NB4 (cell line): ENCODE data around the gene OR6V1.

Experiments used
- DNase-seq: peaks from one replicate; pipeline ENCODE4 v3.0.0; 2010; ENCODE audit warnings: low read depth
- H3K4me3 ChIP-seq: one replicate; pipeline ENCODE4 v1.5.1; 2011; ENCODE audit warnings: mild to moderate bottlenecking, low read depth, low read length, moderate library complexity
- CTCF ChIP-seq: IDR thresholded peaks from one replicate; pipeline ENCODE4 v1.5.1; 2012; ENCODE audit warnings: low read depth, low read length
- MYC ChIP-seq: IDR thresholded peaks from 2 replicates; pipeline ENCODE4 v1.6.1; 2011; ENCODE audit warnings: low read depth, low read length
- POLR2A ChIP-seq: IDR thresholded peaks from 2 replicates; pipeline ENCODE4 v1.6.1; 2011; ENCODE audit warnings: mild to moderate bottlenecking; ENCODE audit not compliant: insufficient read length; ENCODE audit errors: extremely low read depth
- TF ChIP-seq, protein P1 (sequence below): IDR thresholded peaks from 2 replicates; pipeline ENCODE4 v1.6.1; 2011; ENCODE audit warnings: low read depth, low read length

The OR6V1 gene, protein sequence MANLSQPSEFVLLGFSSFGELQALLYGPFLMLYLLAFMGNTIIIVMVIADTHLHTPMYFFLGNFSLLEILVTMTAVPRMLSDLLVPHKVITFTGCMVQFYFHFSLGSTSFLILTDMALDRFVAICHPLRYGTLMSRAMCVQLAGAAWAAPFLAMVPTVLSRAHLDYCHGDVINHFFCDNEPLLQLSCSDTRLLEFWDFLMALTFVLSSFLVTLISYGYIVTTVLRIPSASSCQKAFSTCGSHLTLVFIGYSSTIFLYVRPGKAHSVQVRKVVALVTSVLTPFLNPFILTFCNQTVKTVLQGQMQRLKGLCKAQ

GRCh38 chr7:143052041-143052440 is at the start of gene OR6V1:
OR6V1 (plus strand) TSS chr7:143052341; CDS start chr7:143052341, 0 bp downstream.
- TF ChIP-seq POLR2A = no peak
- TF ChIP-seq, protein P1, sequence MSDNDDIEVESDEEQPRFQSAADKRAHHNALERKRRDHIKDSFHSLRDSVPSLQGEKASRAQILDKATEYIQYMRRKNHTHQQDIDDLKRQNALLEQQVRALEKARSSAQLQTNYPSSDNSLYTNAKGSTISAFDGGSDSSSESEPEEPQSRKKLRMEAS = no peak
- no peak for TF ChIP-seq MYC
- no peak for TF ChIP-seq CTCF
- DNase-seq = no peak
- H3K4me3 ChIP-seq = no peak within 1 kb of the TSS

DNA sequence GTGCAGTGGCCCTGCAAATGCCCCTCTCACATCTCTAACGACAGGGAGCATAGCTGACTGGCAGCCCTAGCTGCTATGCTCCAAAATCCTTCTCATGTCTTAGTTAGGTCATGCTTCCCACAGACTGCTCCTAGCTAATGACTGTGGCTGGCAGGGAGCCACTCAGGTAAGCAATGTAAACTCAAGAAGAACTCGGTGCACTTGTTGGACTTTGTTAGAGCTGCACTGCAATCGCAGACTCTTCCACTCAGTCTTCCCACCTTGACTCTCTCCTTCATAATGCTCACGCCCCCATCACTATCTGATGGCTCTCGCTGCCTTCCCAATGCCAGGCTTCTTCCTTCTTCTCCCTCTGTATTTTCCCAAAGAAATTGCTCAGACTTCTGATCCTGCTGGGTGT is 49.2 kb upstream of the OR6V1 start:
- H3K4me3 ChIP-seq = no peak overlapping the region
- TF ChIP-seq POLR2A (no peak), MYC (no peak), CTCF (no peak)
- TF ChIP-seq, protein P1 = no peak
- DNase-seq = no peak

- DNase-seq = peak; percentile 73
These were observed 48.6 kb upstream of the OR6V1 start for GRCh38 chr7:143003393-143004051.

DNA sequence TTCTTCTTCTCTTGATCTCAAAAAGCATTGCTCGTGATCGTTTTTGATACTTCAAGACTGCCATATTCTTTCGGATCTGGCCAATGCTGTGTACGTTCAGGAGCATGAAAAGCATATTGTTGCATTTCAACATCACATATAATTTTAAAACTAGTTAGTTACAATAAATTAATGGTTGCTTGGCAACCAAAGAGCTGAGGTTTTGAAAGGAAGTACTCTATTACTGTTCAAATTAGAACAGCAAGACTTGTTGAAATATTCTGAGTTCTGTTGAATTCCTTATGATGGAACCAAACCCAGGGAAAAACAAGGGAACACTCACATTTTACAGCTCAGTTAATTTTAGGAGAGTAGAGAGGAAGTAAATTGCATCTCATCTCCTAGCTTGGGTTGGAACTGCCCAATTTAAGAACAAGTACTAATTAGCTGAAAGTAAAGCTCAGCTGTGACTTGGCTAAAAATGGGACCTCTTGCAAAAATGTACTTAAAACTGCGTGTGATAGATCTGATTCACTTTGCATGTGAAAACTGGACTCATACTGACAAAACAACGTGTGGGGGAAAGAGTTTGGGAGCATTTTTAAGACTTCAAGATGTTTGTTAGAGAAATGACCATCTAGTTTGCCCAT is 46.4 kb upstream of the OR6V1 start:
- DNase-seq = no peak
- TF ChIP-seq CTCF = no peak
- TF ChIP-seq, protein P1 = no peak
- no peak for TF ChIP-seq MYC
- no peak for TF ChIP-seq POLR2A
- H3K4me3 ChIP-seq = no peak overlapping the region

More at GRCh38 chr7:143003393-143004051, 48.6 kb upstream of the OR6V1 start:
- TF ChIP-seq CTCF = peak; percentile 74
- TF ChIP-seq, protein P1 = no peak
- TF ChIP-seq MYC = no peak
- no peak for TF ChIP-seq POLR2A
- H3K4me3 ChIP-seq = no peak overlapping the region

DNA sequence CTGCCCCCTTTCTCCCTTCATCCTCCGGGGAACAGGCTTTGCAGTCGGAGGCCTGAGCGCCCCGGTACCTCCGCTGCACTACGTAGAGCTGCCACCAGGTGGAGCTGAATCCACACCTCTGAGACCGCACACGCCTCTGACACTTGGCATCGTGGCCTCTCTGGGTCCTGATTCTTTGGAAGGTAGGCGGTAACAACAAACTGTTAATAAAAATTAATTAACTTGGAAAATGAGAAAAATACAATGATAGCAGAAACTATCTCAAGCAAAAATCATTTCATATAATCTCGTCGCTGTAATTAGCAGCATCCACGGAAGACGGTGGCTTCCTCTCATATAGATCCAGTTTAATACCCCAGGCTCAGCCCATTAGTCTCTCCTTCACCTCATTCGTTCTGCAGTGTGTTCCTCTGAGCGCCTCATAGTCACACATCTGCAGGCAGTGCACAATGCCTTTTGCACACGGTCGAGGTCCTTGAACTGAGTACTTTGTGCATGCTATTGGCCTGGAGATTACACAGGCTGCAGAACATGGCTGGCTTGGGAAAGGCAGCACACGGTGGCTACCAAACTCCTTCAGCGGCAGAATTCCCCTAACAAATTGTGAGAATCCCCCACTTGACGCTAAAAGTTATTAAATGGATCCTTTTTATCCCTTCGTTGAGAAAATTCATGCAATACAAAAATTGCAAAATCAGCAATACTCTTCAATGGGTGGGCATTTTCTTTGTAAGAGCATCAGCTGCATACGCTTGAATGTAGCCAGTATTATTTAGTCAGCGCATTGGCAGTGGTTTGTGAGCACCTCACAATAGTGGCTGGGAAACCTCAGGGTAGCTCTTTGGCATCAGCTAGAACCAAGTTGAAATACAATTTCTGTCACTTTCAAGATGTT is 43.9 kb upstream of the OR6V1 start:
- DNase-seq = peak; percentile 82
- TF ChIP-seq, protein P1 = peak; percentile 85
- TF ChIP-seq MYC = peak; percentile 83
- TF ChIP-seq POLR2A = no peak
- peak; percentile 98 for TF ChIP-seq CTCF
- no peak overlapping the region for H3K4me3 ChIP-seq
